ENCODE results near the gene B4GAT1. TPM values are rescaled to one million over a fixed set of nuclear protein-coding genes. Genes with fewer than 3 reads are reported as not detected.
"Not testable (repeated sequence)": the region's sequence is repeated elsewhere in the genome, so short reads cannot be mapped to it uniquely, and the experiment has no call there.

B4GAT1 gene
- total RNA-seq, 2 donors from 2014 or later, result 7.7 to 12.9 TPM

GRCh38 chr11:66314561-66315497, 32.6 kb downstream of the B4GAT1 start:
- no peaks in the 10 kb centered on the region for H3K36me3 Mint-ChIP-seq (ENCODE audit: low read depth)
- H3K4me3 Mint-ChIP-seq, result peak overlapping the region; percentile 78
- H3K9me3 Mint-ChIP-seq, result no peaks in the 10 kb centered on the region
- H3K27ac Mint-ChIP-seq, result peak overlapping the region; percentile 78
- H3K4me1 Mint-ChIP-seq, result peaks cover 3% of the 10 kb centered on the region
- H3K27me3 Mint-ChIP-seq, result no peaks in the 10 kb centered on the region
- ATAC-seq (replicated peaks), result no peak

- peaks cover 3% of the 10 kb centered on the region for H3K4me1 Mint-ChIP-seq
- H3K9me3 Mint-ChIP-seq, result no peaks in the 10 kb centered on the region
- ATAC-seq (replicated peaks), result no peak
- H3K4me3 Mint-ChIP-seq, result peak overlapping the region; percentile 78
- no peaks in the 10 kb centered on the region for H3K27me3 Mint-ChIP-seq
- H3K36me3 Mint-ChIP-seq (ENCODE audit: low read depth), result no peaks in the 10 kb centered on the region
- H3K27ac Mint-ChIP-seq, result peak overlapping the region; percentile 54
Measured at GRCh38 chr11:66314186-66314501, 33.3 kb downstream of the B4GAT1 start.

- no peaks in the 10 kb centered on the region for H3K9me3 Mint-ChIP-seq
- H3K36me3 Mint-ChIP-seq (ENCODE audit: low read depth), result no peaks in the 10 kb centered on the region
- H3K4me1 Mint-ChIP-seq, result peaks cover 3% of the 10 kb centered on the region
Measured at GRCh38 chr11:66313321-66314185, 33.9 kb downstream of the B4GAT1 start.

DNA sequence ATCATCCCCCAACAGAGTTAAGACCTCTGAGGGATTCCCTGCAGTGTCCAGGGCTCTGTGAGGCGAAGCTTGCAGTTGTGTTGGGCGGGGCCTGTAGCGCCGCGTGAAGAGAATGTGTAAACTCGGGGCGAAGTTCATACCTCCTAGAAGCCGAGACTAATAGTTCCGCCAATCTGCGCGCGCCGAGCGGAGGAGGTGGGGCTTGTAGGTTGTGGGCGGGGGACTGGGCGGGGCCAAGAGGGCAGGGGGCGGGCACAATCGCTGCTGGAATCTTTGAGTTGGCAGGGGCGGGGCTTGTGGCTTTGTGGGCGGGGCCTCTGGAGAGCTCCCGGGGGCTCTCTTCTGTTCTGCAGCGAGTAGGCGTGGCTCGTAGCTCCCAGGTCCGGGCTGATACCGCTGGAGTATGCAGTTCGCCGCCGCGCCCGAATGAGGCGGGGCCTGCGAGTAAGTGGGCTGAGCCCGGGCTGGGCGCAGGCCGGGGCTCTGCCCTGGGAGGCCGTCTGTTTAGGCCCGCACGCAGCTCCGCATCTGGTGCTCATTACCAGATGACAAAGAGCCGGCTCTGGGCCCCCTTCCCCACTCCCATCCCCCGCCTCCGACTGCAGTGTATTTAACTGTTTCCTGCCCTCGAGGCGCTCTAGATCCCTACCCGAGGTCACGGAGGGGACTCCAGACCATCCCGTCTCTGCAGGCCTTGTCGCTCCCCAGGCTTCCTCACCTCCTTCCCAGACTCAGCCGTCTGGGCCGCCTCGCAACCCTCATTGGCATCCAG, 34.7 kb downstream of the B4GAT1 start:
- peak; percentile 76 for ATAC-seq (replicated peaks)
- Mint-ChIP-seq H3K4me3 (peak overlapping the region; percentile 78), H3K36me3 (ENCODE audit: low read depth) (no peaks in the 10 kb centered on the region), H3K27ac (peak overlapping the region; percentile 77), H3K27me3 (no peaks in the 10 kb centered on the region), H3K9me3 (no peaks in the 10 kb centered on the region), H3K4me1 (peaks cover 3% of the 10 kb centered on the region)

More at GRCh38 chr11:66313321-66314185, 33.9 kb downstream of the B4GAT1 start:
- Mint-ChIP-seq H3K27ac (peak overlapping the region; percentile 54), H3K27me3 (no peaks in the 10 kb centered on the region), H3K4me3 (peak overlapping the region; percentile 78)
- no peak for ATAC-seq (replicated peaks)

DNA sequence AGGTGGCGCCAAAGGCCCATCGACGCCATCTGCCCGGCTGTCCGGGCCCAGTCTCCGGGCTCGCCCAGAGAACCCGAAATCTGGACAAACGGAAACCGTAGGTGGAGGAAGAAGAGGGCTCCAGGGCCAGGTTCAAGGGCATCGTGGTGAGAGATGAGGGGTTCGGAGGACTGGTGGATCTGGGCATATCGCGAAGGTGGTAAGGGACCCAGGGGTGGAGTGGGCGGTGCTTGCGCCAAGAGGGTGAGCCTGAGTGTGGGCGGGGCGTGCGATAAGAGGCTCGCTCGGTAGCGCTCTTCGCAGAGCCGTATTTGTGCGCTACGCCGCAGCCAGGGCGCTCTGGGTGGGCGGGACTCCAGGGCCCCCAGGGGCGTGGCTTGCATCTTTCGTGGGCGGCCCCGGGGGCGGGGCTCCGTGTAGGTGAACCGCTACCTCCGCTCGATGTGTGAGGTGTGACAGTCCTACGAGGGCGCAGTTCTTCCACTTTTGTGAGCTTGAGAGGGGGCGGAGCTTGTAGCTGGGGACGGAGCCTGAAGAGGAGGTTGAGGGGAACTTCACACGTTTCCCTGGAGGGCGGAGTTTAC, 35.4 kb downstream of the B4GAT1 start:
- peaks cover 3% of the 10 kb centered on the region for H3K4me1 Mint-ChIP-seq
- no peaks in the 10 kb centered on the region for H3K36me3 Mint-ChIP-seq (ENCODE audit: low read depth)
- ATAC-seq (replicated peaks), result peak; percentile 82
- H3K27me3 Mint-ChIP-seq, result no peaks in the 10 kb centered on the region
- H3K9me3 Mint-ChIP-seq, result no peaks in the 10 kb centered on the region
- peak overlapping the region; percentile 77 for H3K27ac Mint-ChIP-seq
- H3K4me3 Mint-ChIP-seq, result peak overlapping the region; percentile 78

GRCh38 chr11:66311470-66311964, 35.9 kb downstream of the B4GAT1 start:
- H3K9me3 Mint-ChIP-seq, result no peaks in the 10 kb centered on the region
- ATAC-seq (replicated peaks), result no peak

GRCh38 chr11:66310803-66311440, 36.5 kb downstream of the B4GAT1 start:
- H3K9me3 Mint-ChIP-seq; H3K27ac Mint-ChIP-seq; H3K4me1 Mint-ChIP-seq; H3K36me3 Mint-ChIP-seq (ENCODE audit: low read depth); H3K27me3 Mint-ChIP-seq; ATAC-seq (replicated peaks): not testable (repeated sequence)
- peak overlapping the region; percentile 78 for H3K4me3 Mint-ChIP-seq

More at GRCh38 chr11:66311470-66311964, 35.9 kb downstream of the B4GAT1 start:
- H3K4me3 Mint-ChIP-seq, result peak overlapping the region; percentile 78
- no peaks in the 10 kb centered on the region for H3K36me3 Mint-ChIP-seq (ENCODE audit: low read depth)
- H3K27ac Mint-ChIP-seq, result peak overlapping the region; percentile 77
- no peaks in the 10 kb centered on the region for H3K27me3 Mint-ChIP-seq
- peaks cover 3% of the 10 kb centered on the region for H3K4me1 Mint-ChIP-seq

GRCh38 chr11:66310324-66310723, 37.1 kb downstream of the B4GAT1 start:
- no peak for ATAC-seq (replicated peaks)
- no peak overlapping the region for H3K27ac Mint-ChIP-seq
- no peaks in the 10 kb centered on the region for H3K9me3 Mint-ChIP-seq
- no peaks in the 10 kb centered on the region for H3K27me3 Mint-ChIP-seq
- no peaks in the 10 kb centered on the region for H3K36me3 Mint-ChIP-seq (ENCODE audit: low read depth)
- H3K4me1 Mint-ChIP-seq, result peaks cover under 1% of the 10 kb centered on the region
- no peak overlapping the region for H3K4me3 Mint-ChIP-seq

DNA sequence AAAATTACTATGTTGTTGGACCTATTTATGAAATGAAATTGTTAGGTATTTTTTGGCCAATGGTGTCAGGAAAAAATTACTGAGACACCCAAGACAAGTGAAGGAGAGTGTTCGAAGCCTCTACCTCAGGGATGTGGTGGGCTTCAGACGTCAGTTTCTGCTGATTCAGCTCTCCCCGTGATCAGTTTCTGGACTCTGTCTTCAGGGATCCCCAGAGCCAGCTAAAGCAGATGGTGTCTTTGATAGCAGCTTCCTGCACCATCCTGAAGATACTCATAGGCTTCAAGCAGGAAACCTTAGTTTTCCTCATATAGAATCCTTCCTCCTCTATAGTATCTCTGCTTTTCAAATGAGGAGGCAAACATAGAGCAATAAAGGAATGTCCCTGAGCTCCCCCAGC, 38.0 kb downstream of the B4GAT1 start:
- H3K27ac Mint-ChIP-seq, result no peak overlapping the region
- ATAC-seq (replicated peaks), result no peak
- H3K36me3 Mint-ChIP-seq (ENCODE audit: low read depth), result no peaks in the 10 kb centered on the region
- no peaks in the 10 kb centered on the region for H3K27me3 Mint-ChIP-seq
- no peak overlapping the region for H3K4me3 Mint-ChIP-seq
- no peaks in the 10 kb centered on the region for H3K9me3 Mint-ChIP-seq
- H3K4me1 Mint-ChIP-seq, result no peaks in the 10 kb centered on the region

DNA sequence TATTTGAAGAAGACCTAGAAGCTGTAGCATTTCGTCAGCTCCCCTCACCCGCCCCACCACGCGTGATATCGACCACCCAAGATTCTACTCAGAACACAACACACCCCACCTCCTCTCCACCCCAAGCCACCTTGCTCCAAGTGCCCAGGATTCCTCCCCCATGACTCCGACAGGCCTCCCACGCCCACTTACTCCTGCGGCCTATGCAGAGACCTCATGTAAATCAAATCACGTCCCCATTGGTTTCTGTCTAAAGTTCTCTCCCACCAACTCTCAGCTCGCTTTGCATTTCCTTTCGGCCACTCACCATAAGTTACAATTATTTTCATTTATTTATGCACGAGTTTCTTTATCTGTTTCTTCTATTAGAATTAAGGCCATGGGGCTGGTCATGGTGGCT, 44.8 kb downstream of the B4GAT1 start:
- H3K36me3 Mint-ChIP-seq (ENCODE audit: low read depth), result no peaks in the 10 kb centered on the region
- H3K9me3 Mint-ChIP-seq, result no peaks in the 10 kb centered on the region
- no peak overlapping the region for H3K27ac Mint-ChIP-seq
- H3K27me3 Mint-ChIP-seq, result no peaks in the 10 kb centered on the region
- no peaks in the 10 kb centered on the region for H3K4me1 Mint-ChIP-seq
- no peak overlapping the region for H3K4me3 Mint-ChIP-seq
- no peak for ATAC-seq (replicated peaks)

- no peaks in the 10 kb centered on the region for H3K27me3 Mint-ChIP-seq
- ATAC-seq (replicated peaks), result no peak
Measured at GRCh38 chr11:66299186-66299585, 48.2 kb downstream of the B4GAT1 start.

GRCh38 chr11:66297610-66298009, 49.8 kb downstream of the B4GAT1 start:
- Mint-ChIP-seq H3K27ac (no peak overlapping the region), H3K9me3 (no peaks in the 10 kb centered on the region), H3K27me3 (peaks cover 8% of the 10 kb centered on the region), H3K4me1 (no peaks in the 10 kb centered on the region), H3K36me3 (ENCODE audit: low read depth) (no peaks in the 10 kb centered on the region), H3K4me3 (no peak overlapping the region)
- ATAC-seq (replicated peaks), result no peak

More at GRCh38 chr11:66299186-66299585, 48.2 kb downstream of the B4GAT1 start:
- H3K9me3 Mint-ChIP-seq, result no peaks in the 10 kb centered on the region
- no peaks in the 10 kb centered on the region for H3K36me3 Mint-ChIP-seq (ENCODE audit: low read depth)
- H3K4me1 Mint-ChIP-seq, result no peaks in the 10 kb centered on the region
- no peak overlapping the region for H3K4me3 Mint-ChIP-seq
- no peak overlapping the region for H3K27ac Mint-ChIP-seq

Data from activated T-helper 17 cell treated with anti-CD3 and anti-CD28 coated beads, Interleukin-2, amount 50 U/mL, for 72 hours (primary cell).